ENCODE measurements around the gene FOXJ1.

DNA sequence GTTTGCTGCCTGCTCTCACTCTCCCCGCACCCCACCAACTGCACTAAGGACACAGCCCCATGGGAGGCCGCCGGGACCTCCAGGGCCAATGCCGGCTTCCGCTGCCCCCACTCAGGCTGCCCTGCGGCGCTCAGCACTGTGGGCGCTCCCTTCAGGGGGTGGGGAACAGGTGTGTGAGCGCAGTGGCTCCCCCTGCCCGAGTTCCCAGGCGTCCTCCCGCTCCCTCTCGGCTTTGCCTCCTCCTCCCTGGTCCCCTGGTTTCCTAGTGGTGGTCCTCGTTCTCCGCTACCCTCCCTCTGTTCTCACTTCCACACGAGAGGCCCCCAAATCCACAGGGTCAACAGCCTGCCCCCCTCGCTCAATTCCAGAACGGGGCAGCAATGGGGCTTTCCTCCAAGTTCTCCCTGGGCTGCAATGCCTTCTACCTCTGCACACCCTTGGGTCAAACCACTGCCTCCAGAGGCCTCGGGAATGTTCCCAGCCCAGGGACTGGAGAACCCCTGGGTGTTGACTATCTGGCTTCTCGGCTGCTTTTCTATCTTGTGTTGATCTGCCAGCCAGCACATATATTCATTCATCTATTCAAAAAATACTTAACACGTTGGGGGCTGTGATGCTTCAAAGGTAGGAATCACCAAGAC, 9.9 kb downstream of the FOXJ1 start:
- TF ChIP-seq, protein P1, sequence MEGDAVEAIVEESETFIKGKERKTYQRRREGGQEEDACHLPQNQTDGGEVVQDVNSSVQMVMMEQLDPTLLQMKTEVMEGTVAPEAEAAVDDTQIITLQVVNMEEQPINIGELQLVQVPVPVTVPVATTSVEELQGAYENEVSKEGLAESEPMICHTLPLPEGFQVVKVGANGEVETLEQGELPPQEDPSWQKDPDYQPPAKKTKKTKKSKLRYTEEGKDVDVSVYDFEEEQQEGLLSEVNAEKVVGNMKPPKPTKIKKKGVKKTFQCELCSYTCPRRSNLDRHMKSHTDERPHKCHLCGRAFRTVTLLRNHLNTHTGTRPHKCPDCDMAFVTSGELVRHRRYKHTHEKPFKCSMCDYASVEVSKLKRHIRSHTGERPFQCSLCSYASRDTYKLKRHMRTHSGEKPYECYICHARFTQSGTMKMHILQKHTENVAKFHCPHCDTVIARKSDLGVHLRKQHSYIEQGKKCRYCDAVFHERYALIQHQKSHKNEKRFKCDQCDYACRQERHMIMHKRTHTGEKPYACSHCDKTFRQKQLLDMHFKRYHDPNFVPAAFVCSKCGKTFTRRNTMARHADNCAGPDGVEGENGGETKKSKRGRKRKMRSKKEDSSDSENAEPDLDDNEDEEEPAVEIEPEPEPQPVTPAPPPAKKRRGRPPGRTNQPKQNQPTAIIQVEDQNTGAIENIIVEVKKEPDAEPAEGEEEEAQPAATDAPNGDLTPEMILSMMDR (IDR thresholded peaks at IDR 0.05), result no peak
- no peak for TF ChIP-seq POLR2A (IDR thresholded peaks at IDR 0.05)

Data from testis (tissue), 2 donors.